Myocyte (in vitro differentiated cells): ENCODE data around the gene PREX1. TPM values are rescaled to one million over a fixed set of nuclear protein-coding genes. Genes with fewer than 3 reads are reported as not detected.

Experiments used
- DNase-seq: peaks from one replicate; pipeline ENCODE4 v3.0.0-alpha.2; 2012; ENCODE audit warnings: low read depth
- total RNA-seq: library from RNA; depleted of rRNA; stranded (reverse); fragments of >200 nt; gene quantifications from 2 replicates; pipeline ENCODE4 v1.2.3, GENCODE V29; 2014

Gene PREX1
- total RNA-seq, 1 donor from 2014 or later = 5.5 TPM

- peak; percentile 48 for DNase-seq
Observed at GRCh38 chr20:48626226-48626937, 201.4 kb downstream of the PREX1 start.

- DNase-seq = no peak
Observed at GRCh38 chr20:48625136-48625900, 202.5 kb downstream of the PREX1 start.

GRCh38 chr20:48624315-48625020, 203.3 kb downstream of the PREX1 start:
- DNase-seq = no peak

- DNase-seq = no peak
Observed at GRCh38 chr20:48623906-48624265, 203.9 kb downstream of the PREX1 start.

GRCh38 chr20:48623176-48623905, 204.5 kb downstream of the PREX1 start:
- DNase-seq = no peak

- no peak for DNase-seq
Observed at GRCh38 chr20:48622421-48622820, 205.4 kb downstream of the PREX1 start.

- DNase-seq = no peak
Observed at GRCh38 chr20:48621376-48622078, 206.3 kb downstream of the PREX1 start.

GRCh38 chr20:48620507-48621375, 207.1 kb downstream of the PREX1 start:
- peak; percentile 79 for DNase-seq

- no peak for DNase-seq
Observed at GRCh38 chr20:48620154-48620506, 207.7 kb downstream of the PREX1 start.

- DNase-seq = no peak
Observed at GRCh38 chr20:48619126-48620101, 208.4 kb downstream of the PREX1 start.

GRCh38 chr20:48618631-48619030, 209.2 kb downstream of the PREX1 start:
- DNase-seq = no peak

GRCh38 chr20:48618052-48618451, 209.7 kb downstream of the PREX1 start:
- DNase-seq = no peak

GRCh38 chr20:48617481-48617880, 210.3 kb downstream of the PREX1 start:
- DNase-seq = peak; percentile 45

- DNase-seq = no peak
Observed at GRCh38 chr20:48616481-48616880, 211.3 kb downstream of the PREX1 start.

GRCh38 chr20:48615871-48616270, 211.9 kb downstream of the PREX1 start:
- no peak for DNase-seq

GRCh38 chr20:48614593-48615274, 213.1 kb downstream of the PREX1 start:
- DNase-seq = no peak

GRCh38 chr20:48613926-48614325, 213.9 kb downstream of the PREX1 start:
- no peak for DNase-seq

- DNase-seq = no peak
Observed at GRCh38 chr20:48612335-48612734, 215.5 kb downstream of the PREX1 start.
